SK-N-SH treated with all-trans-retinoic acid at 6 μM for 48 hours (cell line): ENCODE measurements around the gene KRT4.

ENCODE experiments used
- ATAC-seq: fragments of 200-7000 bp; cut with Tn5 transposase; 3 replicates; pipeline ENCODE4 v1.9.1; 2020; ENCODE audit warnings: mild to moderate bottlenecking, moderate library complexity
- ARNTL ChIP-seq: fragments of 450-650 bp; formaldehyde crosslinking; IDR thresholded peaks from 2 replicates; pipeline ENCODE4 v1.5.0; 2020; ENCODE audit warnings: low read depth, mild to moderate bottlenecking, moderate library complexity, borderline replicate concordance
- BACH2 ChIP-seq: fragments of 250-450 bp; sonication (Bioruptor Pico); IDR thresholded peaks from 2 replicates; pipeline ENCODE4 v1.9.0; 2021; ENCODE audit warnings: mild to moderate bottlenecking, borderline replicate concordance
- CSDC2 ChIP-seq: fragments of 250-450 bp; sonication (Bioruptor Pico); IDR thresholded peaks from 2 replicates; pipeline ENCODE4 v1.5.0; 2020; ENCODE audit warnings: mild to moderate bottlenecking, moderate library complexity
- ESRRG ChIP-seq: fragments of 250-450 bp; sonication (Bioruptor Pico); IDR thresholded peaks from 2 replicates; pipeline ENCODE4 v1.6.1; 2021; ENCODE audit warnings: mild to moderate bottlenecking
- GLIS3 ChIP-seq: fragments of 250-450 bp; sonication (Bioruptor Pico); IDR thresholded peaks from 2 replicates; pipeline ENCODE4 v1.5.0; 2020; ENCODE audit warnings: mild to moderate bottlenecking, moderate library complexity
- ISL1 ChIP-seq: fragments of 250-450 bp; sonication (Bioruptor Pico); IDR thresholded peaks from 2 replicates; pipeline ENCODE4 v2.1.2; 2022; ENCODE audit warnings: mild to moderate bottlenecking, moderate library complexity
- PPARA ChIP-seq: fragments of 250-450 bp; sonication (Bioruptor Pico); IDR thresholded peaks from 2 replicates; pipeline ENCODE4 v1.5.0; 2020; ENCODE audit warnings: mild to moderate bottlenecking, borderline replicate concordance
- RARB ChIP-seq: fragments of 250-450 bp; sonication (Bioruptor Pico); IDR thresholded peaks from 2 replicates; pipeline ENCODE4 v1.8.0; 2021; ENCODE audit warnings: mild to moderate bottlenecking, moderate library complexity
- SNAI2 ChIP-seq: fragments of 250-450 bp; sonication (Bioruptor Pico); IDR thresholded peaks from 2 replicates; pipeline ENCODE4 v1.5.0; 2020; ENCODE audit warnings: mild to moderate bottlenecking, moderate library complexity
- TCF4 ChIP-seq: fragments of 250-450 bp; sonication (Bioruptor Pico); IDR thresholded peaks from 2 replicates; pipeline ENCODE4 v1.8.0; 2021; ENCODE audit warnings: mild to moderate bottlenecking, moderate library complexity, borderline replicate concordance
- TOX ChIP-seq: fragments of 250-450 bp; sonication (Bioruptor Pico); IDR thresholded peaks from 2 replicates; pipeline ENCODE4 v1.8.0; 2021; ENCODE audit warnings: mild to moderate bottlenecking, moderate library complexity, borderline replicate concordance
- ZC3H10 ChIP-seq: fragments of 250-450 bp; sonication (Bioruptor Pico); IDR thresholded peaks from 2 replicates; pipeline ENCODE4 v1.5.1; 2021; ENCODE audit warnings: mild to moderate bottlenecking, moderate library complexity
- ZFP3 ChIP-seq: fragments of 250-450 bp; sonication (Bioruptor Pico); IDR thresholded peaks from 2 replicates; pipeline ENCODE4 v1.5.0; 2020; ENCODE audit warnings: mild to moderate bottlenecking, moderate library complexity
- ZFP30 ChIP-seq: fragments of 450-650 bp; formaldehyde crosslinking; IDR thresholded peaks from 2 replicates; pipeline ENCODE4 v1.5.0; 2022; ENCODE audit warnings: mild to moderate bottlenecking, moderate library complexity
- ZNF565 ChIP-seq: fragments of 450-650 bp; formaldehyde crosslinking; conservative IDR thresholded peaks from 2 replicates; pipeline ENCODE4 v1.5.0; 2020; ENCODE audit warnings: low read depth, mild to moderate bottlenecking, moderate library complexity
- ZNF70 ChIP-seq: fragments of 450-650 bp; formaldehyde crosslinking; IDR thresholded peaks from 2 replicates; pipeline ENCODE4 v1.5.0; 2020; ENCODE audit warnings: mild to moderate bottlenecking, moderate library complexity
- ZNF8 ChIP-seq: fragments of 450-650 bp; formaldehyde crosslinking; IDR thresholded peaks from 2 replicates; pipeline ENCODE4 v1.5.0; 2020; ENCODE audit warnings: mild to moderate bottlenecking, moderate library complexity
- TF ChIP-seq, protein P1 (sequence below): fragments of 250-450 bp; sonication (Bioruptor Pico); IDR thresholded peaks from 2 replicates; pipeline ENCODE4 v1.8.0; 2020; ENCODE audit warnings: mild to moderate bottlenecking, moderate library complexity, borderline replicate concordance
- TF ChIP-seq, protein P2 (sequence below): fragments of 250-450 bp; sonication (Bioruptor Pico); IDR thresholded peaks from 2 replicates; pipeline ENCODE4 v1.5.1; 2020; ENCODE audit warnings: low read depth, mild to moderate bottlenecking, moderate library complexity
- TF ChIP-seq, protein P3 (sequence below): fragments of 250-450 bp; sonication (Bioruptor Pico); IDR thresholded peaks from 2 replicates; pipeline ENCODE4 v1.5.1; 2021; ENCODE audit warnings: mild to moderate bottlenecking, moderate library complexity
- TF ChIP-seq, protein P4 (sequence below): fragments of 250-450 bp; sonication (Bioruptor Pico); IDR thresholded peaks from 2 replicates; pipeline ENCODE4 v1.8.0; 2021; ENCODE audit warnings: low read depth, mild to moderate bottlenecking, moderate library complexity, borderline replicate concordance
- TF ChIP-seq, protein P5 (sequence below): fragments of 250-450 bp; sonication (Bioruptor Pico); IDR thresholded peaks from 2 replicates; pipeline ENCODE4 v1.5.0; 2020; ENCODE audit warnings: mild to moderate bottlenecking, moderate library complexity

The KRT4 gene

DNA sequence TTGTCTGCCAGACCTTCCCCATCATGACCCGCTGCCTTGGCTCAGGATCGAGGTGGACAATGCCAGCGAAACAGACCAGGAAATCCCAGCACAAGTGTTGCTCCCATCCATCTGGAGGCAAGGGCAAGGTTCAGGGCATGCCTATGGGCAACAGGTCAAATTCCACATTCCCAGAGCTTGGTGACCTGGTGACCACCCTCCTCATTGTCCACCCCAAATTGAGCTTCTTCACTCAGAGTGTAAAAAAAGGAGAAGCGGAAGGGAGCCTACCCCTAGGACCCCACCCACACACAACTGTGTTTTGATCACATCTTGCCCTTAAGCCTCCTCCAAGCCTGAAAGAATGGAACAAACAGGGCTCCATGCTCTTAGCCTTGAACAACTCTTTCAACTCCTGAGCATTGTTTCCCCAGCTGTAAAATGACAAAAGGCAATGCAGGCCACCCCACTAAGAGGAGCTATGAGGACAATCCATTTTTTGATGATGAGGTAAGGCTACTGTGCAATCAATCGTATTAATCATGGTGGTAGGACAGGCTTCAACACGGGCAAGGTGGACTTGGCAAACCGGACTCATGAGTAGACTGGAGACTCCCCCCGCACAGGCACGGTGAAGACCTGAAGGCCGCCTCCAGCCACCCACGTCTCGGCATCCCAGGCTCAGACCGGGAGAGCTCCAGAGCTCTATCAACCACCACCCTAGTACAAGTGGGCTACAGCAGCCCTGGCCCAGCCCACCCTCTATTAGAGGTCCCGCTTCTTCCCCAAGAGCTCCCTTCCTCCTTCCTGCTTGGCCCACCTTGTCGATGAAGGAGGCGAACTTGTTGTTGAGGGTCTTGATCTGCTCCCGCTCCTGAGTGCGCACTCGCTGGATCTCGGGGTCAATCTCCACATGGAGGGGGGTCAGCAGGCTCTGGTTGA, 19.3 kb upstream of the KRT4 start (continued):
- TF ChIP-seq ARNTL (CRISPR knock-in tag) = no peak

DNA sequence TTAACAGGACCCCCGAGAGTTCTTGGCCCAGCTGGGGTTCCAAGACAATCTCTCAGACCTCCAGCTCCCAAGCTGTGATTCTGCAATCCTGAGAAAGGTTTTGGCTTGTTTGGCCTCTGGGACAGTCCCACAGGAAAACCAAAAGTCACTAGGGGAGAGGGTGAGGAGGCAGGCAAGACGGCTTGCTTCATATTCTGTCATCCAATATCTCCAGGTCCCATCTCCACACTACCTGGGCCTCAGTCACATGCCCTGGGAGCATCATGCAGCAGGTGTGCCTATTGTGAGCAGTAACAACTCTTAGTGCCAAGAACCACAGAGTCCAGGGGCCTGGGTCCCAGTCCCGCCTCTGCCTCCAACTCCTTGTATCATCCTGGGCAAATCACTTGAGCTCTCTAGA, 18.5 kb upstream of the KRT4 start:
- no peak for ATAC-seq
- no peak for TF ChIP-seq ZFP3 (CRISPR knock-in tag)
- TF ChIP-seq, protein P1, sequence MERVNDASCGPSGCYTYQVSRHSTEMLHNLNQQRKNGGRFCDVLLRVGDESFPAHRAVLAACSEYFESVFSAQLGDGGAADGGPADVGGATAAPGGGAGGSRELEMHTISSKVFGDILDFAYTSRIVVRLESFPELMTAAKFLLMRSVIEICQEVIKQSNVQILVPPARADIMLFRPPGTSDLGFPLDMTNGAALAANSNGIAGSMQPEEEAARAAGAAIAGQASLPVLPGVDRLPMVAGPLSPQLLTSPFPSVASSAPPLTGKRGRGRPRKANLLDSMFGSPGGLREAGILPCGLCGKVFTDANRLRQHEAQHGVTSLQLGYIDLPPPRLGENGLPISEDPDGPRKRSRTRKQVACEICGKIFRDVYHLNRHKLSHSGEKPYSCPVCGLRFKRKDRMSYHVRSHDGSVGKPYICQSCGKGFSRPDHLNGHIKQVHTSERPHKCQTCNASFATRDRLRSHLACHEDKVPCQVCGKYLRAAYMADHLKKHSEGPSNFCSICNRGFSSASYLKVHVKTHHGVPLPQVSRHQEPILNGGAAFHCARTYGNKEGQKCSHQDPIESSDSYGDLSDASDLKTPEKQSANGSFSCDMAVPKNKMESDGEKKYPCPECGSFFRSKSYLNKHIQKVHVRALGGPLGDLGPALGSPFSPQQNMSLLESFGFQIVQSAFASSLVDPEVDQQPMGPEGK (CRISPR knock-in tag) = no peak
- no peak for TF ChIP-seq ISL1 (CRISPR knock-in tag)
- TF ChIP-seq, protein P2, sequence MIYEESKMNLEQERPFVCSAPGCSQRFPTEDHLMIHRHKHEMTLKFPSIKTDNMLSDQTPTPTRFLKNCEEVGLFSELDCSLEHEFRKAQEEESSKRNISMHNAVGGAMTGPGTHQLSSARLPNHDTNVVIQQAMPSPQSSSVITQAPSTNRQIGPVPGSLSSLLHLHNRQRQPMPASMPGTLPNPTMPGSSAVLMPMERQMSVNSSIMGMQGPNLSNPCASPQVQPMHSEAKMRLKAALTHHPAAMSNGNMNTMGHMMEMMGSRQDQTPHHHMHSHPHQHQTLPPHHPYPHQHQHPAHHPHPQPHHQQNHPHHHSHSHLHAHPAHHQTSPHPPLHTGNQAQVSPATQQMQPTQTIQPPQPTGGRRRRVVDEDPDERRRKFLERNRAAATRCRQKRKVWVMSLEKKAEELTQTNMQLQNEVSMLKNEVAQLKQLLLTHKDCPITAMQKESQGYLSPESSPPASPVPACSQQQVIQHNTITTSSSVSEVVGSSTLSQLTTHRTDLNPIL (CRISPR knock-in tag) = no peak
- TF ChIP-seq ZC3H10 (CRISPR knock-in tag) = no peak
- TF ChIP-seq TCF4 (CRISPR knock-in tag) = no peak
- TF ChIP-seq SNAI2 (CRISPR knock-in tag) = no peak
- TF ChIP-seq GLIS3 = no peak
- TF ChIP-seq ARNTL (CRISPR knock-in tag) = no peak
- no peak for TF ChIP-seq ESRRG
- TF ChIP-seq BACH2 (CRISPR knock-in tag) = no peak
- no peak for TF ChIP-seq ZNF8 (CRISPR knock-in tag)
- TF ChIP-seq PPARA (CRISPR knock-in tag) = no peak
- no peak for TF ChIP-seq ZNF70 (CRISPR knock-in tag)
- TF ChIP-seq CSDC2 (CRISPR knock-in tag) = no peak
- no peak for TF ChIP-seq TOX (CRISPR knock-in tag)
- no peak for TF ChIP-seq ZNF565 (CRISPR knock-in tag)

DNA sequence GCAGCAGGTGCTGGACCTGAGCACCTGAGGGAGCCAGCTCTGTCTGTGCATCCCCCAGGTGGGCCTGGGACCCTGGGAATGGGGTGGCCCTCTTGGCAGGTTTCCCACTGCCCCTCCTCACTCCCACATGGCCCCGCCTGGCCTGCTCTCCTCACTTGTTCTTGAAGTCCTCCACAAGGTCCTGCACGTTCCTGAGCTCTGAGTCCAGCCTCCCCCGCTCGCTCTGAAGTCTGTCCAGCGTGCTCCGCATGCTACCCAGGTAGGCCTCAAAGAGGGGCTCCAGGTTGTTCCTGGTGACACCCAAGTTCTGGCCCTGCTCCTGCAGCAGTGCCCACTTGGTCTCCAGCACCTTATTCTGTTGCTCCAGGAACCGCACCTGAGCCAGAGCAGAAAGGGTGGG, 17.3 kb upstream of the KRT4 start:
- no peak for ATAC-seq
- TF ChIP-seq, protein P1 (CRISPR knock-in tag) = no peak
- TF ChIP-seq CSDC2 (CRISPR knock-in tag) (no peak), ARNTL (CRISPR knock-in tag) (no peak), ESRRG (no peak), SNAI2 (CRISPR knock-in tag) (no peak), ZFP30 (CRISPR knock-in tag) (no peak), ZC3H10 (CRISPR knock-in tag) (no peak), PPARA (CRISPR knock-in tag) (no peak), ZNF8 (CRISPR knock-in tag) (no peak), ZNF70 (CRISPR knock-in tag) (no peak), BACH2 (CRISPR knock-in tag) (no peak), TOX (CRISPR knock-in tag) (no peak), ISL1 (CRISPR knock-in tag) (no peak), RARB (CRISPR knock-in tag) (no peak)
- TF ChIP-seq, protein P3, sequence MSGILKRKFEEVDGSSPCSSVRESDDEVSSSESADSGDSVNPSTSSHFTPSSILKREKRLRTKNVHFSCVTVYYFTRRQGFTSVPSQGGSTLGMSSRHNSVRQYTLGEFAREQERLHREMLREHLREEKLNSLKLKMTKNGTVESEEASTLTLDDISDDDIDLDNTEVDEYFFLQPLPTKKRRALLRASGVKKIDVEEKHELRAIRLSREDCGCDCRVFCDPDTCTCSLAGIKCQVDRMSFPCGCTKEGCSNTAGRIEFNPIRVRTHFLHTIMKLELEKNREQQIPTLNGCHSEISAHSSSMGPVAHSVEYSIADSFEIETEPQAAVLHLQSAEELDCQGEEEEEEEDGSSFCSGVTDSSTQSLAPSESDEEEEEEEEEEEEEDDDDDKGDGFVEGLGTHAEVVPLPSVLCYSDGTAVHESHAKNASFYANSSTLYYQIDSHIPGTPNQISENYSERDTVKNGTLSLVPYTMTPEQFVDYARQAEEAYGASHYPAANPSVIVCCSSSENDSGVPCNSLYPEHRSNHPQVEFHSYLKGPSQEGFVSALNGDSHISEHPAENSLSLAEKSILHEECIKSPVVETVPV (CRISPR knock-in tag) = no peak
- TF ChIP-seq, protein P4, sequence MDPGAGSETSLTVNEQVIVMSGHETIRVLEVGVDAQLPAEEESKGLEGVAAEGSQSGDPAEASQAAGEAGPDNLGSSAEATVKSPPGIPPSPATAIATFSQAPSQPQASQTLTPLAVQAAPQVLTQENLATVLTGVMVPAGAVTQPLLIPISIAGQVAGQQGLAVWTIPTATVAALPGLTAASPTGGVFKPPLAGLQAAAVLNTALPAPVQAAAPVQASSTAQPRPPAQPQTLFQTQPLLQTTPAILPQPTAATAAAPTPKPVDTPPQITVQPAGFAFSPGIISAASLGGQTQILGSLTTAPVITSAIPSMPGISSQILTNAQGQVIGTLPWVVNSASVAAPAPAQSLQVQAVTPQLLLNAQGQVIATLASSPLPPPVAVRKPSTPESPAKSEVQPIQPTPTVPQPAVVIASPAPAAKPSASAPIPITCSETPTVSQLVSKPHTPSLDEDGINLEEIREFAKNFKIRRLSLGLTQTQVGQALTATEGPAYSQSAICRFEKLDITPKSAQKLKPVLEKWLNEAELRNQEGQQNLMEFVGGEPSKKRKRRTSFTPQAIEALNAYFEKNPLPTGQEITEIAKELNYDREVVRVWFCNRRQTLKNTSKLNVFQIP (CRISPR knock-in tag) = no peak
- TF ChIP-seq, protein P5, sequence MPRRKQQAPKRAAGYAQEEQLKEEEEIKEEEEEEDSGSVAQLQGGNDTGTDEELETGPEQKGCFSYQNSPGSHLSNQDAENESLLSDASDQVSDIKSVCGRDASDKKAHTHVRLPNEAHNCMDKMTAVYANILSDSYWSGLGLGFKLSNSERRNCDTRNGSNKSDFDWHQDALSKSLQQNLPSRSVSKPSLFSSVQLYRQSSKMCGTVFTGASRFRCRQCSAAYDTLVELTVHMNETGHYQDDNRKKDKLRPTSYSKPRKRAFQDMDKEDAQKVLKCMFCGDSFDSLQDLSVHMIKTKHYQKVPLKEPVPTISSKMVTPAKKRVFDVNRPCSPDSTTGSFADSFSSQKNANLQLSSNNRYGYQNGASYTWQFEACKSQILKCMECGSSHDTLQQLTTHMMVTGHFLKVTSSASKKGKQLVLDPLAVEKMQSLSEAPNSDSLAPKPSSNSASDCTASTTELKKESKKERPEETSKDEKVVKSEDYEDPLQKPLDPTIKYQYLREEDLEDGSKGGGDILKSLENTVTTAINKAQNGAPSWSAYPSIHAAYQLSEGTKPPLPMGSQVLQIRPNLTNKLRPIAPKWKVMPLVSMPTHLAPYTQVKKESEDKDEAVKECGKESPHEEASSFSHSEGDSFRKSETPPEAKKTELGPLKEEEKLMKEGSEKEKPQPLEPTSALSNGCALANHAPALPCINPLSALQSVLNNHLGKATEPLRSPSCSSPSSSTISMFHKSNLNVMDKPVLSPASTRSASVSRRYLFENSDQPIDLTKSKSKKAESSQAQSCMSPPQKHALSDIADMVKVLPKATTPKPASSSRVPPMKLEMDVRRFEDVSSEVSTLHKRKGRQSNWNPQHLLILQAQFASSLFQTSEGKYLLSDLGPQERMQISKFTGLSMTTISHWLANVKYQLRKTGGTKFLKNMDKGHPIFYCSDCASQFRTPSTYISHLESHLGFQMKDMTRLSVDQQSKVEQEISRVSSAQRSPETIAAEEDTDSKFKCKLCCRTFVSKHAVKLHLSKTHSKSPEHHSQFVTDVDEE (CRISPR knock-in tag) = no peak
- TF ChIP-seq, protein P2 (CRISPR knock-in tag) = no peak
